ENCODE results near the gene RNF166.
A peak's percentile ranks its signal among the peaks of the same experiment; 100 is the strongest.

RNF166 gene

GRCh38 chr16:88692861-88693260, 13.3 kb downstream of the RNF166 start:
- no peak for DNase-seq (ENCODE audit: low spot score)

GRCh38 chr16:88691924-88692560, 14.2 kb downstream of the RNF166 start:
- DNase-seq (ENCODE audit: low spot score) = no peak

GRCh38 chr16:88691129-88691813, 14.9 kb downstream of the RNF166 start:
- no peak for DNase-seq (ENCODE audit: low spot score)

GRCh38 chr16:88690341-88691128, 15.7 kb downstream of the RNF166 start:
- DNase-seq (ENCODE audit: low spot score) = no peak

DNA sequence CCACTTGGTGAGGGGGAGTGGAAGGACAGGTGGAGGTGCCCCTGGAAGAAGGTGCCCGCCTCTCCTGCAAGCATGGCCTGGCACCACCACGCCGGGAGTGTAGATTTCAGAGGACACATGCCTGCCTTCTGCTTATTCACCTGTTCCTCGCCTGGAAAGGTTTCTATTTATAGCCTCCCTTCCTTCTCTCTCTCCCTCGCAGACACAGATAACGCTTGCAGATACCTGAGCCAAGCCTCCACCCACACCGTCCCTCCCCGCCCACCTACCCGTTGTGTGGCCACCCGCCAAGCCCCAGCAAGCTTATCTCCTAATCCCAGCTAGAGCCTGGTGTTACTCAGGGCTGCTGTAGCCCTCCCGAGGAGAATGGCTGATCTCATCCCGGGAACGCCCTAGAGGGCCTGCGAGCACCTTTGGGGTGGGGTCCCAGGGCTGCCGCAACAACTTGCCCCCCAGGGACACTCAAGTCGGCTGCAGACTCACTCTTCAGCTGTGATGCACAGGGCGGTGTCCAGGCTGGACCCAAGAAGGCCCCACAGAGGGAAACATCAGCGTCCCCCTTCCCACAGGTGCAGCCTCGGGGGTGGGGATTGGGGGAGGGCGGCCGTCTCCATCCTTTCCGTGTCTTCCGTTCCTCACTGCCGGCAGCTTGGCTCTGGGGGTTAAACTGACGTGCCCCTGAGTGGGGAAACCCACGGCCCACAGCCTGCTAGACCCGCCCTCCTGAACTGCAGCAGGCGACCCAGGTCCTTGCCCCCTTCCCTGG, 18.0 kb downstream of the RNF166 start:
- DNase-seq (ENCODE audit: low spot score) = no peak

GRCh38 chr16:88687676-88688012, 18.6 kb downstream of the RNF166 start:
- DNase-seq (ENCODE audit: low spot score) = no peak

- no peak for DNase-seq (ENCODE audit: low spot score)
These were observed 19.0 kb downstream of the RNF166 start for GRCh38 chr16:88687254-88687576.

DNA sequence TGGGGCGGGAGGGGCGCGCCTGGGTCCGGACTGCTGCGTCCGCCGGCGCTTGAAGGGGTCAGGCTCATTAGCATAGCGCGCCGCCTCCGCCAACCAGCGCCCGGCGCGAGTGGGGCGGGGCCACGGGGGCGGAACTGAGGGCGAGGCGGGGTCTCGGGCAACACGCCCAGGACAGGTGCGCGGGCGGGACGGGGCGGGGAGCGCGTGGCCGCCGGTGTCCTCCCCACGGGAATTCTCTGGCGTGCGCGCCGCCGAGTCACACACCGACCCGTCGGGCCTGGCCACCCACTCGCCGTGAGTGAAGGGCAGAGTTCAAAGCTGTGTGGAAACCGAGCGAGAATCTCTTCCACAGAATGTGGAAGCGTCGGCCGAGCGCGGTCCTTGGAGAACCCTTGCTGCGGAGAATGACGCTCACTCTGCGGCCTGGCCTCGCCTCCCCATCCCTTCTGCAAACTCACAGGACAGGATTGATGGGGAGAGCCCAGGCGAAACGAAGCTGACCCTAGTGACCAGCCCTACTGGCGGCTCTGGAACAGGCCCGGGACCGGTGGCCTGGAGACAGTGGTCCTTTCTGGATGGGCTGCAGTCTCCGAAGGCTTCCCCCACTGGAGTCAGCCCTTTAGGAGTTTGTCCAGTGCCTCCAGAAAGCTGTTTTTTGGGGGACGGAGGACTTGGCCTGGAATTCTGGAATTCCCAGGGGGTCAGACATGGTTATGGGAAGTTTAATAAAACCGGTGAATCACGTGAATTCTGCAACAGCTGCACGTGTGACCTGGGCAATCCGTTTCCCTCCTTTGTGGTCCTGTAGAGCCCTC, 19.6 kb downstream of the RNF166 start, which contains the start of gene SNAI3:
Gene SNAI3 (minus strand): TSS at position 69 of the 815 bp plus-strand sequence. CDS start 101 bp downstream, outside the sequence.
- DNase-seq (ENCODE audit: low spot score) = peak; percentile 70

- no peak for DNase-seq (ENCODE audit: low spot score)
These were observed 20.2 kb downstream of the RNF166 start for GRCh38 chr16:88686062-88686438.

DNA sequence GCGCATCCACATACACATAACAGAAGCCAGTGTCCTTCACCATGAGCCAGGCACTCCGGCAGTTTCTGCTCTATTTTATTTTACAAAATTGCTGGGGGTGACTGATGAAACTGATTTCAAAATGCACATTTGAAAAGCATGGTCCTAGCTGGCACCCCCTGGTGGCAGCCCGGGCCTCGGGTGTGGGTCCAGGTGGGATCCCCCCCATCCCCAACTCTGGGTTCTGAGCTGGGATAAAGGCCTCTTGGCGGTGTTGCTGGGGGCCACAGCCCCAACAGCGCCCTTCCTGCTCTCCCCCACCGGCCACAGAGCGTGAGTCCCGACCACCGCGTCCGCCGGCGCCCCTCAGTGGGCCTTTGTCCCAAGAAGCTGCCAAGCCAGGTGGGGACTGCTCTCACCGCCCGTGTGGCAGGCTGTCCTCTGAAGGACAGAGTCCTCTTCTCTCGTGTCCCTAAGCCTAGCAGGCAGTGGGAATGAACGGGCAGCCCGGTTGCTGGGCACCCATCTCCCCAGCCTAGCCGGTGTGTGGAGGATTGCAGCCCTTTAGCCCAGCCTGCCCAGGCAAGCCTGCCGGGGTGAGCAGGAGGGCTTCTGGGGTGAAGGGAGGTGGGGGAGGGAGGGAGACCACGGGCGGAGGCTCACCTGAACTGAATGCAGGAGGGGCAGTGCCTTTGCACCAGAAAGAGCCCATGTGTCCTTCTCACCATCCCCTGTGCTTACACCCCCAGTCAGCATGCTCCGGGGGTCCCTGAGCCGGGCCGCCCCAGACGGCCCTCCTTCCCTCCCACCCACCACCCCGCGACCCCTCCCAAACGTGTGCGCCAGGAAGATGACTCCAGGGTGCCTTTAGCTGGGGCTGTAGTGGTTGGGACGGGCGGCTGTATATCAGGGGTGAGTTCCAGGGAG, 20.8 kb downstream of the RNF166 start:
- DNase-seq (ENCODE audit: low spot score) = no peak

- DNase-seq (ENCODE audit: low spot score) = no peak
These were observed 21.5 kb downstream of the RNF166 start for GRCh38 chr16:88684569-88685155.

DNA sequence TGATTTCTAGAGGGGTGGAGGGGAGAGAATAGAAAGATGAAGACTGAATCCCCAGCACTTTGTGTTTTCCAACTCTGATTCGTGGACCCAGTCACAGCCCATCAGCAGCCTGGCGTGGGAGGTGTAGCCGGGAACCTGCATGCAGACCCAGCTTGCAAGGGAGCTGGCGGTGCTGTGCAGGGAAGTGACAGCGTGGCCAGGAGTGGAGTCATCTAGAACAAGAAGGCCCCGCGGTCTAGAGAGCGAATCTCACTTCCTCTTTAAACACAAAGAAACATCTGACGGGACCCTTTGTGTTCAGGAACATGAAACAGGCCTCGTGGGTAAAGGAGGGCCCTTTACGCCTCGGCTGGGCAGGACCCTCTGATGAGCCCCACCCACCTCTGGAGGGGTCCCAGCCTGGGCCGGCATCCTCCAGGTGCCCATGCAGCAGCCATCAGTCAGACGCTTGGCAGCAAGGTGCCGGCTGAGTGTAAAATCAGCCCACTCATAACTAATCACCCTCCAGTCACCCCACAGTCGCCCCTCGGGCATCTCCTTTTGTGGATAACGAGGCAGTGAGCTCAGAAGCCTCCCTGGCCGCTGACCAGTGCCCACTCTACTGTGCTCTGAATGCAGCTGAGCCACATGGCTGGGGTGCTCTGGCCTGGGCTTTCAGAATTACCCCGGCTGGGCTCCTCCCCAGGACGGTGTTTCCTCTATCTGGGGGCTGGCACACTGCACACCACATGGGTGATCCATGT, 24.3 kb downstream of the RNF166 start:
- no peak for DNase-seq (ENCODE audit: low spot score)

DNA sequence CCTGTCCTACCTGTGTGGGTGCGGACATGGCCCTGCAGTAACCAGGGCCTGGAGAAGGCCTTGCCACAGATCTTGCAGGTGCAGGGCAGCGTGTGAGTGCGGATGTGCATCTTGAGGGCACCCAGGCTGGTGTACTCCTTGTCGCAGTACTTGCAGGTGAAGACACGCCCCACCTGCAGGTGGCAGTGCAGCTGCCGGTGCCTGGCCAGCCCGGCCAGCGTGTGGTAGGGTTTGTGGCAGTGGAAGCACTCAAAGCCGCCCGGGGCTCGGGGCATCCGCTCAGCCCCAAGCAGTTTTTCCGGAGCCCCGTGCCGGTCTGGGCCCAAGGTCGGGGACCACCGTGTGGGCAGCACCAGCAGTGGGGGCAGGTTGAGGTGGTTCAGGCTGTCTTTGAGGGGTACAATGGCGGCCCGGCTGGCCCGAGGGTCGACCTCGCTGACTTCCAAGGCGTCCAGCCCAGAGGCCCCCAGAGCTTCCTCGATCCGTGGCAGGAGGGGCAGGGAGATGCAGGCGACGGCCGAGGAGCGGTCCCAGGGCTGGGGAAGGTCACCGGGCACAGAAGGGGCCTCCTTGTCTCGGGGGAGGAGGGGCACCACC, 25.0 kb downstream of the RNF166 start:
- DNase-seq (ENCODE audit: low spot score) = no peak

DNA sequence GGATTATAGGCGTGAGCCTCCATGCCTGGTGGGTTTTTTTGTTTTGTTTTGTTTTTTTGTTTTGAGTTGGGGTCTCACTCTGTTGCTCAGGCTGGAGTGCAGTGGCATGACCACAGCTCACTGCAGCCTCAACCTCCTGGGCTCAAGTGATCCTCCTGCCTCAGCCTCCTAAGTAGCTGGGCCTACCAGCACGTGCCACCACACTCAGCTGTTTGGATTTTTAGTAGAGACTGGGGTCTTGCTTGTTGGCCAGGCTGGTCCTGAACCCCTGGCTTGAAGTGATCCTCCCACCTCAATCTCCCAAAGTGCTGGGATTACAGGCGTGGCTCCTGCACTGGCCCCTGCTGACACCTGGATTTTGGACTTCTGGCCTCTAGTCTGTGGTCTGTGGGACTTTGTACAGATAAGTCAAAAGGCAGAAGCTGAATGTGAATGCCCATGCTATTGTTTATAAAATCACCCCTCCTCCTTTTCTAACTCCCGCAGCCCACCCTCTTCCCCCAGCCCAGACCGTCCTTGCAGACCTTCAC, 25.6 kb downstream of the RNF166 start:
- DNase-seq (ENCODE audit: low spot score) = no peak

DNA sequence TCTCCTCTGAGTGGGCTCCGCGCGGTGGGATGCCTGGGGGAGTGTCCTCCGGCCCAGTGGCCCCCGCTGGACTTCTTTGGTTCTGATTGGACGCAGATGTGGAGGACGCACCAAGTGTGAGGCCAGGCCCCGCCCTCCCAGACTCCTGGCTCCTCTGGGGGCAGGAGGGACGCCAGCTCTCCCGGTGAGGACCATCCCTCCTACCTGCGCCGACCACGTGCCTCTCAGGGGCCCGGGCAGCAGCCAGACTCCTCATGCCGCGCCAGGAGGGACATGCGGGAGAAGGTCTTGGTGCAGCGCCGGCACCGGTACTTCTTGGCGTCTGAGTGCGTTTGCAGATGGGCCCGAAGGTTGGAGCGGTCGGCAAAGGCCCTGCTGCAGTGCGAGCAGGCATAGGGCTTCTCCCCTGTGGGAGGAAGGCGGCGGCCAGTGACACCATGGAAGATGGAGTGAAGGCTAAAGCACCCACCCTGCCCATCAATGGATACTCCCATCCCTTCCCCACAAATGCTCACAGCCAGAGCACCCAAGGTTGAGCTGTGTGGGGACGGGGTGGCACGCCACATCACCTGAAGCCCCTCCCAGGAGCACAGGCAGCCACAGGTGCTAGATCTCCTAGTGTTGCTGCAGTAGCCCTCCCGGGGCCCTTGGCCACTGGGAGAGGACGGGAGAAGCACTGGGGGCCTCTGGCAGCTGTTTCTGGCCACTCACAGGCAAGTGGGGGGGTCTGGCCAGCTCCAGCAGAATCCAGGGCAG, 27.8 kb downstream of the RNF166 start:
- no peak for DNase-seq (ENCODE audit: low spot score)

GRCh38 chr16:88677721-88678120, 28.5 kb downstream of the RNF166 start:
- DNase-seq (ENCODE audit: low spot score) = no peak

- DNase-seq (ENCODE audit: low spot score) = no peak
These were observed 29.5 kb downstream of the RNF166 start for GRCh38 chr16:88676502-88677242.

Measured in COLO829 (cell line).